Spinal cord (tissue), 10 donors: ENCODE results near the gene DCUN1D2. TPM values are rescaled to one million over a fixed set of nuclear protein-coding genes. Genes with fewer than 3 reads are reported as not detected.
A peak's percentile ranks its signal among the peaks of the same experiment; 100 is the strongest.
"Not testable (repeated sequence)": the region's sequence is repeated elsewhere in the genome, so short reads cannot be mapped to it uniquely, and the experiment has no call there.

Experiments
- DNase-seq, 6 donors: peaks; one replicate each; pipeline versions ENCODE4 v3.0.0 to v3.0.0-alpha.2; 2013 to 2015; ENCODE audit warnings: low spot score in 6 of 6, low read depth in 4 of 6
- H3K27ac ChIP-seq: one replicate; pipeline ENCODE4 v1.5.1; 2013; ENCODE audit warnings: low read depth, low read length, control low read depth
- H3K27me3 ChIP-seq: one replicate; pipeline ENCODE4 v1.6.1; 2013; ENCODE audit warnings: low read length; ENCODE audit not compliant: control insufficient read depth, insufficient read depth
- H3K36me3 ChIP-seq: one replicate; pipeline ENCODE4 v1.6.1; 2013; ENCODE audit warnings: low read length; ENCODE audit not compliant: control insufficient read depth, insufficient read depth
- H3K4me1 ChIP-seq: one replicate; pipeline ENCODE4 v1.6.1; 2013; ENCODE audit warnings: low read length; ENCODE audit not compliant: control insufficient read depth, insufficient read depth
- H3K4me3 ChIP-seq: one replicate; pipeline ENCODE4 v1.5.1; 2013; ENCODE audit warnings: low read depth, low read length, control low read depth
- H3K9me3 ChIP-seq: one replicate; pipeline ENCODE4 v1.6.1; 2013; ENCODE audit warnings: low read length; ENCODE audit not compliant: control insufficient read depth, insufficient read depth
- WGBS: methylation state at CpG from one replicate; pipeline ENCODE4 v1.1.5; 2013; ENCODE audit warnings: missing lambda C conversion rate; ENCODE audit not compliant: insufficient coverage; 5-methylcytosine and 5-hydroxymethylcytosine counted together
- polyA plus RNA-seq, 2 donors: library from polyadenylated mRNA; unstranded; fragments of 120-200 nt; gene quantifications; one replicate each; pipeline ENCODE4 v1.2.1, GENCODE V29; 2013; ENCODE audit not compliant: insufficient read length in 2 of 2
- total RNA-seq, 2 donors: library from RNA; depleted of rRNA in 1 of 2; stranded (reverse); fragments of 120-200 nt in 1 of 2; fragments of >200 nt in 1 of 2; gene quantifications; one replicate each; pipeline versions ENCODE4 v1.2.3 to v1.2.4, GENCODE V29; 2013 to 2014
- donor health status: healthy.

Gene DCUN1D2
- total and polyA plus RNA-seq, 4 donors = 25.8 to 41.3 (median 33.1) TPM

DNA sequence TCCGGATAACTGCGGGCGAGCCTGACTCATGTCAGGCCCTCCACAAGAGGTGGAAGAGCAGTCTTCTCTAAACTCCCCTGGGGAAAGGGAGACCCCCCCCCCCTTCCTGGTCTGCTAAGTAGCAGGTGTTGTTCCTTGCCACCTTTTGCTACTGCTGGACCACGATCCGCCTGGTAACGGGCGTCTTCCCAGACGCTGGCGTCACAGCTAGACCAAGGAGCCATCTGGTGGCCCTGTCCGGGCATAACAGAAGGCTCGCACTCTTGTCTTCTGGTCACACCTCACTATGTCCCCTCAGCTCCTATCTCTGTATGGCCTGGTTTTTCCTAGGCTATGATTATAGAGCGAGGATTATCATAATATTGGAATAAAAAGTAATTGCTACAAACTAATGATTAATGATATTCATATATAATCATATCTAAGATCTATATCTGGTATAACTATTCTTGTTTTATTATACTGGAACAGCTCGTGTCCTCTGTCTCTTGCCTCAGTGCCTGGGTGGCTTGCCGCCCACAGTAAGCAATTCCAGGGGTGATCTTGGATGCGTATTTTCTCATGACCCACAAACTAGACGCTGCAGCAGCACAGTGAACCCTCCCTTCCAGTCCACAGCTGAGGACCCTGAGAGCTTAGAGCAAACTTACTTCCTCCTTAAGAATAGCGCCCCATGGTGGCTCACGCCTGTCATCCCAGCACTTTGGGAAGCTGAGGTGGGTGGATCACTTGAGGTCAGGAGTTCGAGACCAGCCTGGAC lies 39.5 kb downstream of the DCUN1D2 start:
- H3K27me3 ChIP-seq, H3K4me3 ChIP-seq, H3K9me3 ChIP-seq, H3K27ac ChIP-seq: not testable (repeated sequence)
- DNase-seq = peak in 2 of 6 donors; percentile 34 to 79
- H3K4me1 ChIP-seq = peaks cover 21% of the 10 kb centered on the region
- WGBS = 42% methylated on average over 10 of the region's 19 CpGs
- H3K36me3 ChIP-seq = peaks cover 45% of the 10 kb centered on the region

DNA sequence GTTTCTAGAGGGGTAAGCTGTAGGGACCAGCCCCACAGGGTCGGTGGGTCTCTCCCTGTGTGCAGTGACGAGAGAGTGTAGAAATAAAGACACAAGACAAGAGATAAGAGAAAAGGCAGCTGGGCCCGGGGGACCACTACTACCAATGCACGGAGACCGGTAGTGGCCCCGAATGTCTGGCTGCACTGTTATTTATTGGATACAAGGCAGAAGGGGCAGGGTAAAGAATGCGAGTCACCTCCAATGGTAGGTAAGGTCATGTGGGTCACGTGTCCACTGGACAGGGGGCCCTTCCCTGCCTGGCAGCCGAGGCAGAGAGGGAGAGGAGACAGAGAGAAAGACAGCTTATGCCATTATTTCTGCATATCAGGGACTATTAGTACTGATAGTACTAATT lies 40.2 kb downstream of the DCUN1D2 start:
- not testable (repeated sequence) for H3K27me3 ChIP-seq, DNase-seq, H3K27ac ChIP-seq, H3K9me3 ChIP-seq, H3K4me3 ChIP-seq
- peaks cover 28% of the 10 kb centered on the region for H3K4me1 ChIP-seq
- 86% methylated on average over 5 of the region's 9 CpGs for WGBS
- peaks cover 42% of the 10 kb centered on the region for H3K36me3 ChIP-seq

DNA sequence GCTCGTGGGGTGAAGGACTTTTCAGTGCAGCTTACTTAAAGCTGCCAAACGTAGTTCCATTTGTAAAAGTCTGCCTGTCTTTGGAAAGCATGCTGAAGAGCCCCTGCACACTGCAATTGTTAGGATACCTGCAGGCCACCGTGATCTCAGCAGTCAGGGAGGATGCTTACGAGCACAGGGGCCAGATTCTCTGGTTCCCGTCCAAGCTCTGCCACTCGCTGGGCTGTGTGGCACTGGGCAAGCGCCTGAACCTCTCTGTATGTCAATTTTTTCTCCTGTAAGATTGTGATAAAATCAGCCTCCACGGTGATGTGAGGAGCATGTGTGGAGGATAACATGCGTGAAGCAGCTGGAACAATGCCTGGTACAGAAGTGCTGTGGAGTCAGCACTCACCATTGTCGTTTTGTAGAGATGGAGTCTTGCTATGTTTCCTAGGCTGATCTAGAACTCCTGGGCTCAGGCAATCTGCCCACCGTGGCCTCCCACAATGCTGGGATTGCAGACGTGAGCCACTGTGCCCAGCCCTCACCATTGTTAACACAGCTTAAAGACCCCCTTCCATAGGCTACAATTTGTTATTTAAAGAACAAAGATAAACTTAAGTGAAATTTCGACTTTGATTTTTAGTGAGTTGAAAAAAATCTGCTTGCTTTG lies 40.7 kb downstream of the DCUN1D2 start:
- no peaks in the 10 kb centered on the region for H3K27me3 ChIP-seq
- no peak for DNase-seq
- peaks cover 42% of the 10 kb centered on the region for H3K36me3 ChIP-seq
- H3K4me3 ChIP-seq = no peak overlapping the region
- H3K4me1 ChIP-seq = peaks cover 31% of the 10 kb centered on the region
- H3K27ac ChIP-seq = no peak overlapping the region
- 75% methylated on average over 12 of the region's 13 CpGs for WGBS
- no peaks in the 10 kb centered on the region for H3K9me3 ChIP-seq

DNA sequence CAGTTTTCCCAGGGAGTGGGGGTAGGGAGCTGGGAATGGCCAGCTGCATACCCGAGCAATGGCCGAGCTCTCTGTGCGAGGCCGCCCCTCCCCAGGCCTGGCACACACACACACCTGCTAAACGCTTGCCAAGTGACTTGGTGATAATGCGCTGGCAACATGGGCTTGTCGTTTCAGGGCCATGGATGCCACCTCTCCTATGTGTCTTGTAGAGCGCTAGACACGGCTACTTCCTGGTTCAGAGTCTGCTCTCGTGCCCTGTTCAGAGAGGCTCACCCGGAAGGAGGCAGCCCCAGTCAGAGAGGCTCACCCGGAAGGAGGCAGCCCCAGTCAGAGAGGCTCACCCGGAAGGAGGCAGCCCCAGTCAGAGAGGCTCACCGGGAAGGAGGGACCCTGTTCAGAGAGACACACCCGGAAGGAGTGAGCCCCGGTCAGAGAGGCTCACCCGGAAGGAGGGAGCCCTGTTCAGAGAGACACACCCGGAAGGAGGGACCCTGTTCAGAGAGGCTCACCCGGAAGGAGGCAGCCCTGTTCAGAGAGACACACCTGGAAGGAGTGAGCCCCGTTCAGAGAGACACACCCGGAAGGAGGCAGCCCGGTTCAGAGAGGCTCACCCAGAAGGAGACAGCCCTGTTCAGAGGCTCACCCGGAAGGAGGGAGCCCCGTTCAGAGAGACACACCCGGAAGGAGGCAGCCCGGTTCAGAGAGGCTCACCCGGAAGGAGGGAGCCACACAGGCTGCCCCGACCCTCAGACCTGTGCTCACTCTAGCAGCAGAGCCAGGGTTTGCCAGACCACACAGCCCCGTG lies 41.4 kb downstream of the DCUN1D2 start:
- Histone ChIP-seq H3K27ac (no peak overlapping the region), H3K4me3 (no peak overlapping the region)
- no peak for DNase-seq

DNA sequence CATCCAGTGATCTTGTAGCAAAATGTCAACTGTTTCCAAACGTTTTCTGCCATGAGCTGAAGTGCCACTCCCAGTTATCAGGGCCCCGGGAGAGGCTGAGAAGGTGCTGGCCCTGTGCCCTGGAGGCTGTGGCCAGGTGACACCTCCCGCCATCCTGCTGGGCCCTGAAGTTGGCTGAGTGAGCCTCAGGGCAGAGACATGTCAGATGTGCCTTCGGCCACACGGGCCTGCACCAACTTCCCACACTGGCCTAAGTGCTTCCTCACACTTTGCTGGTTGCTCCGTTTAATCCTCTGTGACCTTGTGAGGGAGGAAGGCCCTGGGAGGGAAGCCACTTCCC lies 42.0 kb downstream of the DCUN1D2 start:
- Histone ChIP-seq H3K36me3 (peaks cover 41% of the 10 kb centered on the region), H3K27me3 (no peaks in the 10 kb centered on the region), H3K9me3 (no peaks in the 10 kb centered on the region), H3K4me1 (peaks cover 21% of the 10 kb centered on the region), H3K4me3 (no peak overlapping the region), H3K27ac (no peak overlapping the region)
- 73% methylated on average over 3 of the region's 6 CpGs for WGBS
- DNase-seq = no peak

More for the DNA sequence above, 41.4 kb downstream of the DCUN1D2 start:
- 87% methylated on average over 28 of the region's 29 CpGs for WGBS
- H3K9me3 ChIP-seq = no peaks in the 10 kb centered on the region
- H3K36me3 ChIP-seq = peaks cover 40% of the 10 kb centered on the region
- peaks cover 26% of the 10 kb centered on the region for H3K4me1 ChIP-seq
- H3K27me3 ChIP-seq = no peaks in the 10 kb centered on the region

DNA sequence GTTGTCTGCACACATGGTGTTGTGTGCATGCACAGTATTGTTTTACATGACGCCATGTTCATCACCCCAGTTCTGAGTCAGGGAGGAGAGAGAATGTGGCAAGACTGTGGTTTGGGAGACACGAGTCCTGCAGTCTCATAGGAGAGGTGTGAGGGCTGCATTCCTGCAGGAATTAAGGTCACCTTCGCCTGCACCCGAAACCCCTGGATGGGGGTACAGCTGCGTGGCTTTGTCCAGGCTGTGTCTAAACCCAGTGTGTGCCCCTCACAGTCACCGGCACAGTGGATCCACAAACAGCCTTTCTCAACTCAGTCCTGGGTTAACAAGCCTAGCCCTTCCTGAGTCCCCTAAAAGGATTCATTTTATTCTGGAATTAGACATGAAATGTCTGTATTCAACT lies 42.9 kb downstream of the DCUN1D2 start:
- H3K9me3 ChIP-seq = no peaks in the 10 kb centered on the region
- peaks cover 15% of the 10 kb centered on the region for H3K4me1 ChIP-seq
- no peaks in the 10 kb centered on the region for H3K27me3 ChIP-seq
- no peak for DNase-seq
- H3K4me3 ChIP-seq = no peak overlapping the region
- H3K36me3 ChIP-seq = peaks cover 40% of the 10 kb centered on the region
- no peak overlapping the region for H3K27ac ChIP-seq
- 92% methylated on average over 6 of the region's 6 CpGs for WGBS

DNA sequence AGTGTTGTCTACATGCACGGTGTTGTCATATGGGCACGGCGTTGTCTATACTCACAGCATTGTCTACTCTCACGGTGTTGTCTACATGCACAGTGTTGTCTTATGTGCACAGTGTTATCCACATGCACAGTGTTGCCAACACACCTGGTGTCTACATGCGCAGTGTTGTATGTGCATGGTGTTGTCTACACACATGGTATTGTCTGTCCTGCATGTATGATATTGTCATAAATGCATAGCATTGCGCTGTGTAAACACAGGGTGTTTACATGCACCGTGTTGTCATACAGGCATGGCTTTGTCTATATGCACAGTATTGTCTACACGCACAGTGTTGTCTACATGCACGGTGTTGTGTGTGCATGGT lies 44.0 kb downstream of the DCUN1D2 start:
- 81% methylated on average over 8 of the region's 9 CpGs for WGBS
- DNase-seq = no peak
- peaks cover 15% of the 10 kb centered on the region for H3K4me1 ChIP-seq
- no peak overlapping the region for H3K27ac ChIP-seq
- H3K36me3 ChIP-seq = peaks cover 41% of the 10 kb centered on the region
- H3K9me3 ChIP-seq = no peaks in the 10 kb centered on the region
- no peaks in the 10 kb centered on the region for H3K27me3 ChIP-seq
- H3K4me3 ChIP-seq = no peak overlapping the region

DNA sequence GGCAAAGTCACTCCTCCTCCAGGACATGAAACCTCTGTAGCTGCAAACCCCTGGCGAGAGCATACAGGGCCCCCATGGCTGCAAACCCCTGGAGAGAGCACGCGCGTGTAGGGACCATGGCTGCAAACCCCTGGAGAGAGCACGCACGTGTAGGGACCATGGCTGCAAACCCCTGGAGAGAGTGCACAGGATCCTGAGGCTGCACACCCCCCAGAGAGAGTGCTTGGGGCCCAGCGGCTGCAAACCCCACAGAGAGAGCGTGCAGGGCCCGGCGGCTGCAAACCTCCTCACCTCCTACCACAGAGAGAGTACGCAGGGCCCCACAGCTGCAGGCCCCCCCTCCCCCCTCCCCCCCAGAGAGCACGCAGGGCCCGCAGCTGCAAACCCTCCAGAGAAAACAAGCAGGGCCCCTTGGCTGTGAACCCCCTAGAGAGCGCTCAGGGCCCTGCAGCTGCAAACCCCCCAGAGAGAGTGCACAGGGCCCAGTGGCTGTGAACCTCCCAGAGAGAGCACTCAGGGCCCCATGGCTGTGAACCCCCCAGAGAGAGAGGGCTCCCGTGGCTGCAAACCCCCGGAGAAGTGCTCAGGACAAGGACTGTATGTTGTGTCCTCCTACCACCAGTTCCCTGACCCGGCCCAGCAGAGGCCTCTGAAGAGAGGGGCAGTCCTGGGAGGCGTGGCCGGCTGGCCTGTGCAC lies 44.6 kb downstream of the DCUN1D2 start:
- H3K4me1 ChIP-seq = peaks cover 15% of the 10 kb centered on the region
- peak in 2 of 6 donors; percentile 5 to 36 for DNase-seq
- H3K4me3 ChIP-seq = no peak overlapping the region
- no peak overlapping the region for H3K27ac ChIP-seq
- H3K36me3 ChIP-seq = peaks cover 41% of the 10 kb centered on the region
- 70% methylated on average over 12 of the region's 19 CpGs for WGBS
- H3K9me3 ChIP-seq = no peaks in the 10 kb centered on the region
- no peaks in the 10 kb centered on the region for H3K27me3 ChIP-seq

DNA sequence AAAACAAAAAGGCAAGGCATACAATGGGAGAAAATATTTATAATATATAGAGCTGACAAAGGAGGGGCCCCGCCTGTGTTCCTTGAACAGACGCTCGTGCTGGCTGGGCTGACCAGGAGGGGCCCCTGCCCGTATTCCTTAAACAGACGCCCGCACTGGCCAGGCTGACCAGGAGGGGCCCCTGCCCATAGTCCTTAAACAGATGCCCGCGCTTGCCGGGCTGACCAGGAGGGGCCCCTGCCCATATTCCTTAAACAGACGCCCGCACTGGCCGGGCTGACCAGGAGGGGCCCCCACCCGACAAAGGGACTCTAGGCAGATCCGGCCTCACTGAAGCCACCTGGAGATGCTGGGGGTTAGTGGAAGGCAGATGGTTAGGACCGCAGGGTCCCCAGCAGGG lies 46.5 kb downstream of the DCUN1D2 start:
- WGBS = 97% methylated on average over 15 of the region's 15 CpGs
- DNase-seq = no peak
- no peaks in the 10 kb centered on the region for H3K27me3 ChIP-seq
- H3K27ac ChIP-seq = no peak overlapping the region
- no peak overlapping the region for H3K4me3 ChIP-seq
- peaks cover 13% of the 10 kb centered on the region for H3K4me1 ChIP-seq
- no peaks in the 10 kb centered on the region for H3K9me3 ChIP-seq
- H3K36me3 ChIP-seq = peaks cover 34% of the 10 kb centered on the region
